ENCODE data around the gene POLR3E. TPM values are rescaled to one million over a fixed set of nuclear protein-coding genes. Genes with fewer than 3 reads are reported as not detected.
A peak's percentile ranks its signal among the peaks of the same experiment; 100 is the strongest.

The POLR3E gene
- total RNA-seq, 1 donor from 2014 or later: 31.5 TPM

- Mint-ChIP-seq H3K9me3 (ENCODE audit: unreplicated experiment) (no peaks in the 10 kb centered on the region), H3K4me1 (ENCODE audit: low read depth, unreplicated experiment) (no peaks in the 10 kb centered on the region), H3K27me3 (ENCODE audit: unreplicated experiment) (no peaks in the 10 kb centered on the region), H3K36me3 (ENCODE audit: unreplicated experiment) (no peaks in the 10 kb centered on the region), H3K4me3 (ENCODE audit: unreplicated experiment) (no peak overlapping the region), H3K27ac (ENCODE audit: unreplicated experiment) (no peak overlapping the region)
- no peak for DNase-seq
- TF ChIP-seq CTCF (IDR thresholded peaks at IDR 0.05; ENCODE audit: partially characterized antibody, unreplicated experiment): no peak
Observed at GRCh38 chr16:22369221-22369811, 72.1 kb downstream of the POLR3E start.

GRCh38 chr16:22370038-22370820, 73.0 kb downstream of the POLR3E start:
- no peaks in the 10 kb centered on the region for H3K4me1 Mint-ChIP-seq (ENCODE audit: low read depth, unreplicated experiment)
- no peaks in the 10 kb centered on the region for H3K9me3 Mint-ChIP-seq (ENCODE audit: unreplicated experiment)
- H3K4me3 Mint-ChIP-seq (ENCODE audit: unreplicated experiment): no peak overlapping the region

GRCh38 chr16:22372882-22373661, 75.9 kb downstream of the POLR3E start:
- no peak for TF ChIP-seq CTCF (IDR thresholded peaks at IDR 0.05; ENCODE audit: partially characterized antibody, unreplicated experiment)
- no peak overlapping the region for H3K27ac Mint-ChIP-seq (ENCODE audit: unreplicated experiment)
- no peaks in the 10 kb centered on the region for H3K4me1 Mint-ChIP-seq (ENCODE audit: low read depth, unreplicated experiment)
- H3K27me3 Mint-ChIP-seq (ENCODE audit: unreplicated experiment): peaks cover 3% of the 10 kb centered on the region
- peak overlapping the region; percentile 90 for H3K4me3 Mint-ChIP-seq (ENCODE audit: unreplicated experiment)
- DNase-seq: no peak
- no peaks in the 10 kb centered on the region for H3K9me3 Mint-ChIP-seq (ENCODE audit: unreplicated experiment)
- no peaks in the 10 kb centered on the region for H3K36me3 Mint-ChIP-seq (ENCODE audit: unreplicated experiment)

More at GRCh38 chr16:22370038-22370820, 73.0 kb downstream of the POLR3E start:
- no peak for TF ChIP-seq CTCF (IDR thresholded peaks at IDR 0.05; ENCODE audit: partially characterized antibody, unreplicated experiment)
- Mint-ChIP-seq H3K27ac (ENCODE audit: unreplicated experiment) (no peak overlapping the region), H3K27me3 (ENCODE audit: unreplicated experiment) (peaks cover 3% of the 10 kb centered on the region), H3K36me3 (ENCODE audit: unreplicated experiment) (no peaks in the 10 kb centered on the region)
- no peak for DNase-seq

GRCh38 chr16:22373662-22374310, 76.6 kb downstream of the POLR3E start:
- Mint-ChIP-seq H3K4me3 (ENCODE audit: unreplicated experiment) (peak overlapping the region; percentile 90), H3K27ac (ENCODE audit: unreplicated experiment) (no peak overlapping the region), H3K4me1 (ENCODE audit: low read depth, unreplicated experiment) (no peaks in the 10 kb centered on the region), H3K36me3 (ENCODE audit: unreplicated experiment) (no peaks in the 10 kb centered on the region), H3K27me3 (ENCODE audit: unreplicated experiment) (peaks cover 3% of the 10 kb centered on the region), H3K9me3 (ENCODE audit: unreplicated experiment) (no peaks in the 10 kb centered on the region)
- TF ChIP-seq CTCF (IDR thresholded peaks at IDR 0.05; ENCODE audit: partially characterized antibody, unreplicated experiment): no peak
- DNase-seq: peak; percentile 53
